Neuron (in vitro differentiated cells): Measurements from ENCODE around the gene UNC13B.

Experiments used
- H2AFZ ChIP-seq: one replicate; pipeline ENCODE4 v1.6.1; 2013; ENCODE audit warnings: low read depth, mild to moderate bottlenecking, inconsistent platforms, low read length, moderate library complexity
- H3K27me3 ChIP-seq: one replicate; pipeline ENCODE4 v1.6.1; 2013; ENCODE audit warnings: low read length; ENCODE audit not compliant: insufficient read depth
- H3K36me3 ChIP-seq: one replicate; pipeline ENCODE4 v1.6.1; 2013; ENCODE audit warnings: low read length; ENCODE audit not compliant: insufficient read depth
- H3K4me1 ChIP-seq: one replicate; pipeline ENCODE4 v1.6.1; 2013; ENCODE audit warnings: low read length; ENCODE audit not compliant: insufficient read depth
- H3K4me3 ChIP-seq: 2 replicates; pipeline ENCODE4 v1.5.1; 2013; ENCODE audit warnings: mild to moderate bottlenecking, low read length, moderate library complexity
- H3K9me3 ChIP-seq: one replicate; pipeline ENCODE4 v1.6.1; 2013; ENCODE audit warnings: low read length

UNC13B gene

DNA sequence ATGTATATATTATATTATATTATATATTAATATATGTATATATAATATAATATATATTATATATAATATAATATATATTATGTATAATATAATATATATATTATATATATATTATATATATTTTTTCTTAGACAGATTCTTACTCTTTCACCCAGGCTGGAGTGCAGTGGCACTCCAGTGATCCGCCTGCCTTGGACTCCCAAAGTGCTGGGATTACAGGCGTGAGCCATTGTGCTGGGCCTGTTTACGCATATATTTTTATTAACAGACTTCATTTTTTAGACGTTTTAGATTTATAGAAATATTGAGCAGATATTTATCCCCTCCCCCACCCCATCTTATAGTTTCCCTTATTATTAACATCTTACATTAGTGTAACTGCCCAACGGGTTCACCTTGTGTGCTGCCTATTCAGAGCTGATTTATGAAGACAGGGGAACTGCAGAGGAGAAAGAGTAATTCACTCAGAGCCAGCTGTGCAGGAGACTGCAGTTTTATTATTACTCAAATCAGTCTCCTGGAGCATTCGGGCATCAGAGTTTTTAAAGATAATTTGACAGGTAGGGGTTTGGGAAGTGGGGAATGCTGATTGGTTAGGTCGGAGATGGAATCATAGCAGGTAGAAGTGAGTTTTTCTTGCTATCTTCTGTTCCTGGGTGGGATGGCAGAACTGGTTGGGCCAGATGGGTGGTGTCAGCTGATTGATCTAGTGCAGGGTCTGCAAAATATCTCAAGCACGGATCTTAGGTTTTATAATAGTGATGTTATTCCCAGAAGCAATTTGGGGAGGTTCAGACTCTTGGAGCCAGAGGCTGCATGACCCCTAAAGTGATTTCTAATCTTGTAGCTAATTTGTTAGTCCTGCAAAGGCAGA, 93.4 kb downstream of the UNC13B start:
- Histone ChIP-seq H3K4me3 (no peak overlapping the region), H3K4me1 (no peaks in the 10 kb centered on the region), H2AFZ (no peak overlapping the region), H3K36me3 (no peaks in the 10 kb centered on the region), H3K9me3 (peaks cover 2% of the 10 kb centered on the region), H3K27me3 (no peaks in the 10 kb centered on the region)

GRCh38 chr9:35257986-35258659, 96.3 kb downstream of the UNC13B start:
- H2AFZ ChIP-seq = no peak overlapping the region
- H3K4me3 ChIP-seq = no peak overlapping the region
- H3K9me3 ChIP-seq = no peaks in the 10 kb centered on the region
- H3K36me3 ChIP-seq = no peaks in the 10 kb centered on the region
- no peaks in the 10 kb centered on the region for H3K27me3 ChIP-seq
- no peaks in the 10 kb centered on the region for H3K4me1 ChIP-seq

- Histone ChIP-seq H3K4me3 (no peak overlapping the region), H3K4me1 (no peaks in the 10 kb centered on the region), H3K9me3 (no peaks in the 10 kb centered on the region), H3K27me3 (no peaks in the 10 kb centered on the region), H3K36me3 (no peaks in the 10 kb centered on the region), H2AFZ (no peak overlapping the region)
These were observed 97.1 kb downstream of the UNC13B start for GRCh38 chr9:35258660-35259474.

DNA sequence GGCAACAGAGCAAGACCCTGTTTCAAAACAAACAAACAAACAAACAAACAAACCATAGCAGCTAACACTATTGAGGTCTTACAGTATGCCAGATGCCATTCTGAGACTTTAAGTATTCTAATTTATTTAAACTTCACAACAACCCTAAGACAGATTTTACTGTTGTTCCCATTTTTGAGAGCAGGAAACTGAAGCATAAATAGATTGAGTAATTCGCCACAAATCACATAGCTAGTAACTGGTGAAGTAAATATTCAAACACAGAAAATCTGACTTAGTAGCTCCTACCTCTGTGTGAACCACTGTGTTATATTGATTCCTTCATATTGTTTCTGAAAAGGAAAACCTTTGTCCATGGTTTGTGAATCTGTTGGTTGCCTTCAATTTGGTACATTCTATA, 98.4 kb downstream of the UNC13B start:
- Histone ChIP-seq H3K27me3 (no peaks in the 10 kb centered on the region), H3K4me3 (no peak overlapping the region), H3K4me1 (no peaks in the 10 kb centered on the region), H3K36me3 (no peaks in the 10 kb centered on the region), H2AFZ (no peak overlapping the region), H3K9me3 (no peaks in the 10 kb centered on the region)

GRCh38 chr9:35262064-35262463, 100.3 kb downstream of the UNC13B start:
- H3K4me1 ChIP-seq = no peaks in the 10 kb centered on the region
- no peaks in the 10 kb centered on the region for H3K27me3 ChIP-seq
- no peak overlapping the region for H2AFZ ChIP-seq
- H3K9me3 ChIP-seq = no peaks in the 10 kb centered on the region
- H3K36me3 ChIP-seq = no peaks in the 10 kb centered on the region
- no peak overlapping the region for H3K4me3 ChIP-seq

DNA sequence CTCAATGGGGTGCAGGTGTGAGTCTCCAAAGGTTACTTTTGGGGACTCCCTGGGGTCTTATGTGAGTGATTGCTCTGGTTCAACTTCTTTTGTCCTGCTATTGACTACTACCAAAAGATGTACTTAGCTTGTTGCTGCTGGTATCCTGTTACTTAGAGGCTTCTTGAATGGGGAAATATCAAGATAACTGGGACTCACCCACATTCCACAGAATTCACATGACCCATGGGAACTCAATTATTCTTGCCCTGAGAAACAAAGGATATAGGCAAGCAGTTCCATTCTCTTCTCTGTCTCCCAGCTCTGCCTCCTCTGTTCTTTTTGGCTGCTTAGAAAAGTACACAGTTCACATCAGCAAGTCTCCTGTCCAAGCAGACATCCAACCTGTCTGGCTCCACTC, 105.9 kb downstream of the UNC13B start:
- no peaks in the 10 kb centered on the region for H3K27me3 ChIP-seq
- H3K9me3 ChIP-seq = no peaks in the 10 kb centered on the region
- no peak overlapping the region for H3K4me3 ChIP-seq
- H2AFZ ChIP-seq = no peak overlapping the region
- no peaks in the 10 kb centered on the region for H3K36me3 ChIP-seq
- no peaks in the 10 kb centered on the region for H3K4me1 ChIP-seq

- Histone ChIP-seq H3K4me1 (no peaks in the 10 kb centered on the region), H3K36me3 (no peaks in the 10 kb centered on the region), H3K4me3 (no peak overlapping the region), H3K9me3 (no peaks in the 10 kb centered on the region), H2AFZ (no peak overlapping the region), H3K27me3 (no peaks in the 10 kb centered on the region)
These were observed 108.1 kb downstream of the UNC13B start for GRCh38 chr9:35269919-35270318.

DNA sequence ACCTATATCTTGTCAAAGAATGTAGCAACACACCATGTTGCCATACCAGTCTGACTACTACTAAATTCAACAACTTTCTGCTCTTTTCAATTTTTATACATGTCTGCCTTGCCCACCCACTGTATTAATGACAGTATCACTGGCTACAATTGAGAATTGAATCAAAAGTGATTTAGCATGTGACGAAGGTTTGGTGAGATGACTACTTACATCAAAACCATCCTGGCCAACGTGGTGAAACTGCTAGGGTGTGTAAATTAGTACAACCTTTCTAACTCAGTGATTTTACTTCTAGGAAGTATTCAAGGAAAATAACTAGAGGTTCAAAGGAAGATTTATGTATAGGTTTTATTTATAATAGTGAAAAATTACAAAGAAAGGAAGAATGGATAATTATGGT, 109.8 kb downstream of the UNC13B start:
- H3K4me3 ChIP-seq = no peak overlapping the region
- H3K4me1 ChIP-seq = no peaks in the 10 kb centered on the region
- H3K36me3 ChIP-seq = no peaks in the 10 kb centered on the region
- H2AFZ ChIP-seq = no peak overlapping the region
- H3K27me3 ChIP-seq = no peaks in the 10 kb centered on the region
- no peaks in the 10 kb centered on the region for H3K9me3 ChIP-seq

DNA sequence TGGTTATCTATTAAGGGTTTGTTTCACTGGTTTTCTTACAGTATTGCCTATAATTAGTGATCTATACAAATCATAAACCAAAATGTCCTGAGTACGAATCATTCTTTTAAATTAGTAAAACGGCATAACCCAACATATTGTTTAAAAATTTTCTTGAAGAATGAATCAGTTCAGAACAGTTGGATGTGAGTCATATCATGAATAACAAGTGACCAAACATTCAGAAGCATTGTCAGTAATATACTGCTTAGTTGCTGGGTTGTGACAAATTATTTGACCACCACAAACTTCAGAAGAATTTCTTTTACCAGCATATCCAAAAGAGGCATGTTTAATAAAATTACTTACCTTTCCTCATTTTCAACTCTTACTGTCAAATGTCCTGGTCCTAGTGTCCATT, 111.2 kb downstream of the UNC13B start:
- H2AFZ ChIP-seq = no peak overlapping the region
- no peaks in the 10 kb centered on the region for H3K4me1 ChIP-seq
- H3K27me3 ChIP-seq = no peaks in the 10 kb centered on the region
- no peaks in the 10 kb centered on the region for H3K36me3 ChIP-seq
- no peaks in the 10 kb centered on the region for H3K9me3 ChIP-seq
- no peak overlapping the region for H3K4me3 ChIP-seq

DNA sequence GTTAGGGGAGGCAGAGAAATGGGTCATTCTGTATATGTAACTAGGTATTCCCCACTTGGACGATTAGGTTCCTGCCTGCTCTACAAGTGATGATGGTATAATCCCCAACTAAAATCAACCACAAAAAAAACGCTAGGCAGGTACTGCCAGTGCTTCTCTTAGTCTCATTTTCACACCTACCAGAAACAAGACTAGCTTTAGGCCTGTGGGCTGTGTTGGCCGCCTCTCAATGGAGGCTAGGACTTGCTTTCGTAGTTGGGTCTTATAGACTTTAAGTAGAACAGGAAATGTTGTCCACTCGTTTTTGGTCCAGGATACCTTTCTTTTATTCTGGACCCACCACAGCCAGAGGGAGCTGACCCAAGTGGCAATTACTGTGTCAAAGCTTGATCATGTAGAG, 111.8 kb downstream of the UNC13B start:
- Histone ChIP-seq H2AFZ (no peak overlapping the region), H3K9me3 (no peaks in the 10 kb centered on the region), H3K4me1 (no peaks in the 10 kb centered on the region), H3K36me3 (no peaks in the 10 kb centered on the region), H3K27me3 (no peaks in the 10 kb centered on the region), H3K4me3 (no peak overlapping the region)

GRCh38 chr9:35274993-35275392, 113.2 kb downstream of the UNC13B start:
- Histone ChIP-seq H3K27me3 (no peaks in the 10 kb centered on the region), H2AFZ (no peak overlapping the region), H3K36me3 (no peaks in the 10 kb centered on the region), H3K9me3 (no peaks in the 10 kb centered on the region), H3K4me3 (no peak overlapping the region), H3K4me1 (no peaks in the 10 kb centered on the region)

GRCh38 chr9:35277171-35277520, 115.3 kb downstream of the UNC13B start:
- H3K4me1 ChIP-seq = no peaks in the 10 kb centered on the region
- no peak overlapping the region for H3K4me3 ChIP-seq
- H3K27me3 ChIP-seq = no peaks in the 10 kb centered on the region
- no peak overlapping the region for H2AFZ ChIP-seq
- H3K9me3 ChIP-seq = no peaks in the 10 kb centered on the region
- no peaks in the 10 kb centered on the region for H3K36me3 ChIP-seq
